Choroid plexus epithelial cell (primary cell): Measurements from ENCODE around the gene IMMP2L.

Experiments
- DNase-seq: peaks from one replicate; pipeline ENCODE4 v3.0.0-alpha.2; 2010; ENCODE audit warnings: low read depth
- H3K4me3 ChIP-seq: 2 replicates; pipeline ENCODE4 v1.5.1; 2011; ENCODE audit warnings: low read depth, mild to moderate bottlenecking, control low read depth, low read length, moderate library complexity
- TF ChIP-seq, protein P1 (sequence below): conservative IDR thresholded peaks from 2 replicates; pipeline ENCODE4 v1.5.1; 2011; ENCODE audit warnings: low read depth, mild to moderate bottlenecking, control low read depth, inconsistent platforms, low read length, moderate library complexity

IMMP2L gene

DNA sequence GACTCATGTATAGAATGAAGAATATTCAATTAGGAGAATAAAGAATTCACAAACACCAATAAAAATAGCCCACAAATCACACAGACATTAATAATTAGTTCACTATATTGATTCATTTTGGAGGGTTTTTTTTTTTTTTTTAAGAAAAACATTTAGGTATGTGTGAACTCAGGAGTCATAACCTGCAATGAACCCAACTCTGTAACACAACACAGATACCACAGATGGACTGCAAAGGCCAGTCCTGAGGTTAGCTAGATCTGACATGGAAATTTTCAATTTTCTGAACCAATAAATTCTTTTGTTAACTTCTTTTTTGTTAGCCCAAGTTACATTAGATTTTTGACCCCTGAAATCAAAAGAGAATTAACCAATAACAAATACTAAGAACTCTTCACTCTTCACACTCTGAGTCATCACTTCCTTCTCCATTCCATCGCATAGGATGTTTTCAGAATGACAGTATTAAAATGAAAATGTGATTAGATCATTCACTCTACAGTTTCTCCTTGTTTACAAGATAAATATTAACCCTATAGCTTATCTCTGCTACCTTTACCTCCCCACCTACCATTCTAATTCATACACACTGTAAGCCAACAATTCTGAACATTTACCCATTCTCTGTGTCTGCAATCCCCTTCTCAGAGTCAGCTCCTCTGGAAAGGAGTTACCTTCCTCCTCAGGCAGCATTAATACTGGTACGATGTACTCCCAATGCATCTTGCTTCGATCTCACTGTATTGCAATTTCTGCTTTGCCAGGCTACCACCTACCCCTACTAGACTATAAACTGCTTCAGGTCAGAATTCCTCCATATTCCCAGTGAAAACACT, 329.8 kb downstream of the IMMP2L start:
- no peak overlapping the region for H3K4me3 ChIP-seq
- TF ChIP-seq, protein P1, sequence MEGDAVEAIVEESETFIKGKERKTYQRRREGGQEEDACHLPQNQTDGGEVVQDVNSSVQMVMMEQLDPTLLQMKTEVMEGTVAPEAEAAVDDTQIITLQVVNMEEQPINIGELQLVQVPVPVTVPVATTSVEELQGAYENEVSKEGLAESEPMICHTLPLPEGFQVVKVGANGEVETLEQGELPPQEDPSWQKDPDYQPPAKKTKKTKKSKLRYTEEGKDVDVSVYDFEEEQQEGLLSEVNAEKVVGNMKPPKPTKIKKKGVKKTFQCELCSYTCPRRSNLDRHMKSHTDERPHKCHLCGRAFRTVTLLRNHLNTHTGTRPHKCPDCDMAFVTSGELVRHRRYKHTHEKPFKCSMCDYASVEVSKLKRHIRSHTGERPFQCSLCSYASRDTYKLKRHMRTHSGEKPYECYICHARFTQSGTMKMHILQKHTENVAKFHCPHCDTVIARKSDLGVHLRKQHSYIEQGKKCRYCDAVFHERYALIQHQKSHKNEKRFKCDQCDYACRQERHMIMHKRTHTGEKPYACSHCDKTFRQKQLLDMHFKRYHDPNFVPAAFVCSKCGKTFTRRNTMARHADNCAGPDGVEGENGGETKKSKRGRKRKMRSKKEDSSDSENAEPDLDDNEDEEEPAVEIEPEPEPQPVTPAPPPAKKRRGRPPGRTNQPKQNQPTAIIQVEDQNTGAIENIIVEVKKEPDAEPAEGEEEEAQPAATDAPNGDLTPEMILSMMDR: no peak
- peak; percentile 75 for DNase-seq

DNA sequence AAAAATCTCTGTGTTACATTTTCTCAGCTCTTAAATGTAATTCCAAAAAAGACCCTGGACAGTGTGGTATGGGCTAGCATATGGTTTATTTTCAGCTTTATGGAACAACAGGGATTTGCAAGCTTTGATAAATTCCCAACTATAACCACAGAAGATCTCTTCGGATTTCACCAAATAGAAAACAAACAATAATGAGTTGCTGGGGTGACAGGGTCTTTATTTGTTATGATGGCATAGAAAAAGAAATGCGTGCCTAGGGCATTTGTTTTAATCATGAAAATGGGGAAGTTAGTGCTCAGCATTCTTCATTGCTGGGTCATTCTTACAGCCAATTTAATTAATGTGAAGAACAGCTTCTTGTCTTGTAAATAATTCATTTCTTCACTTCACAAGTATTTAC, 332.4 kb downstream of the IMMP2L start:
- TF ChIP-seq, protein P1: no peak
- H3K4me3 ChIP-seq: no peak overlapping the region
- no peak for DNase-seq

DNA sequence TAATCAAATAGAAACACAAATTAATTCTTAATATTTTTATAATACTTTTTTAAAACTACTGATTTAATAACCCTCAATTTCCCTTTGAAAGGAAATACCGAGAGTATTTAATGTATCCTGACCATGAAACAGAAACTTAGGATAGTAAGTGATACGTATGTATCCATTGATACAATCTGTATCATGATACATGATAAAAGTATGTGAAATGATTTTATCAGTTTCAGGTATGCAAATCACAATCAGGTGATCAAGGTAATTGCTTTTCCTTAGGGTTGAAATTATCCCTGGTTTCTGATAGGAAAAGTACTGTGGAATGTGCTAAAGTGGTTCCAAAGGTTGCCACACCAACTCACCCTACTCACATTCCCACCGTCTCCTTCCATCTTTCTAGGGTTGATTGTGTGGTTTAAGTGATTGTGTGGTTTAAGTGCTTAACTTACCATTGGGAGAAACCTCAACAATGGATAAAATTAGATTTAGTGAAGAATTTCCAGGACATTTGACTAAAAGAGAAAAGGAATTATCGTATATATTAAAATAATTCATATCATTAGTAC, 333.0 kb downstream of the IMMP2L start:
- no peak for DNase-seq
- no peak overlapping the region for H3K4me3 ChIP-seq
- TF ChIP-seq, protein P1: no peak

DNA sequence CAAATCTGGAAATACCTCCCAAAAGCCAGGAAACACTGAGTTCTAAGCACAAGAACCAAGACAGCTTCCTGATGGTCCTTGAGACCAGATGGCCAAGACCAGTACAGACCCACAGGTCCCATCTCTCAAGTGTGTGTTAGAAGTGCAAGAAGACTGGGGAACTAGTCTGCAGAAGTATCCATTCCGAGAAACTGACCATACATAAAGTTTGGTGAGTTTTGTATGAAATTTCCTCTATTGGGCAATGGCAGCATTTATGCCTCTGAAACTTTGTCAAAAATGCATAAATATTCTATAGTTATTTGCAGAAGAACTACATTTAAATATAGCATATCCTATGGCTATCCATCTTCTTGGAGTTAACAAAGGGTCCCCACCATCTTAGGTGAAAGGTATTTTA, 333.9 kb downstream of the IMMP2L start:
- no peak overlapping the region for H3K4me3 ChIP-seq
- no peak for DNase-seq
- TF ChIP-seq, protein P1: no peak

DNA sequence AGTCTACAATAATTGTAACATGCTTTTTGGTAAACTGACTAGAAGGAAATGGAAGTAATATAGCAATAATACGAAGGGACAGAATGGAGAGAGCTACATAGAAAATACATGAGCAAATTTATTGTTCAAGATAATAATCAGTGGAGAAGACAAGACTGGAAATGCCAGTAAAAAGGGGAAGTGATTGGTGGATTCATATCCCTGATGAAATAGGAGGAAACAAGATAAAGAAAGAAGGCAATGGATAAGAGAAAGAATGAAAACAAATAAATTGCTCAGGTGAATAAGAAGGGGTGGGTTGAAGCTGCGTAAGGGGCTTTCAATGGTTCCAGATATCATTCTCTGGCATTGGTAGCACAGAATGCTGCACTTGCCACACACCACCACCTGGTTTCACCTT, 335.5 kb downstream of the IMMP2L start:
- TF ChIP-seq, protein P1: no peak
- DNase-seq: no peak
- H3K4me3 ChIP-seq: no peak overlapping the region

DNA sequence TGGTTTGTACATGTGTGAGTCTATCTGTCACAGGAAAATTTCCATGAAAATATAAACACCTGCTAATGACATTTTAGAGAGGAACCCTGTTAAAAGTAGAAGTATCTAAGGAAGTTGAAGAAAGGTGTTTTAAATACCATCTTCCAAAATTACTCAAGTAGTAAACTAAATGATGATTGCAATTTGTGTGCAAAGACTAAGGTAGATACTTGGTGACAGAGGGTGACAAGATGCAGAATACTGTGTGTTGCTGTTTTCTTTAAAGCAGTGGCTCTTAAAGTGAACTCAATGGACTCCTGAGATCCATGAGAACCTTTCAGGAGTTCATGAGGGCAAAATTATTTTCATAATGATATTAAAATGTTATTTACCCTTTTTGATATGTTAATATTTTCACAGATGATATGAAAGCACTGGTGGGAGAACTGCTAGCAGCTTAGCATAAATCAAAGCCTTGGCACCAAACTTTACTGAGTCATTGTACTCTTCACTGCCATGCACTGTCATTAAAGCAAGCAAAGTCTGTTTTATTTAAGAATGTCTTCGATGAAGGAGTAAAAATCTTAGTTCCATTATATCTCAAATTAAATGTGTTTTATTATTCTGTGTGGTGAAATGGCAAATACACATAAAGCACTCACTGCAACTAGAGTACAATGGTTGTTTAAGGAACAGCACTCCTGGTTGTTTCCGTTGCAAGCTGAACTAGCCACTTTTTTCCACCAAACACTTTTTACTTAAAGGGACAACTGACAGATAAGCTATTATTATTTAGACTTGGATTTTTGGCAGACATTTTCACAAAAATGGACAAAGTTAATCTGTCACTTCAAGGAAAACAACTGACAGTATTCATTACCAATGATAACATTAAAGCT, 337.7 kb downstream of the IMMP2L start:
- H3K4me3 ChIP-seq: no peak overlapping the region
- TF ChIP-seq, protein P1: no peak
- no peak for DNase-seq
